Lung (tissue), 12 donors: ENCODE results near the gene PSD2. TPM values are rescaled to one million over a fixed set of nuclear protein-coding genes. Genes with fewer than 3 reads are reported as not detected.

Source experiments
- ATAC-seq: fragments of 200-7000 bp; cut with Tn5 transposase; one replicate; pipeline ENCODE4 v1.9.1; 2020; ENCODE audit warnings: moderate number of reproducible peaks; ENCODE audit not compliant: insufficient read depth, low FRiP score
- DNase-seq, 3 donors: peaks; one replicate each; pipeline ENCODE4 v3.0.0-alpha.2; 2013 to 2017
- H3K27ac ChIP-seq, 2 donors: one replicate each; pipeline ENCODE4 v1.5.1; 2013; ENCODE audit warnings: mild to moderate bottlenecking in 2 of 2, moderate library complexity in 2 of 2, control low read depth in 1 of 2, inconsistent platforms in 1 of 2, low read depth in 1 of 2, low read length in 1 of 2
- H3K27me3 ChIP-seq, 3 donors: one replicate each; pipeline ENCODE4 v1.5.1; 2013; ENCODE audit warnings: low read length in 2 of 3; ENCODE audit not compliant: control insufficient read depth in 3 of 3, insufficient read depth in 3 of 3
- H3K36me3 ChIP-seq, 4 donors: one replicate each; pipeline ENCODE4 v1.5.1; 2013; ENCODE audit warnings: low read length in 4 of 4, mild to moderate bottlenecking in 1 of 4, moderate library complexity in 1 of 4; ENCODE audit not compliant: control insufficient read depth in 4 of 4, insufficient read depth in 4 of 4
- H3K4me1 ChIP-seq, 5 donors: one replicate each; pipeline ENCODE4 v1.5.1; 2013; ENCODE audit warnings: low read length in 5 of 5, mild to moderate bottlenecking in 2 of 5, moderate library complexity in 1 of 5; ENCODE audit not compliant: control insufficient read depth in 5 of 5, insufficient read depth in 5 of 5
- H3K4me3 ChIP-seq: one replicate; pipeline ENCODE4 v1.5.1; 2013; ENCODE audit warnings: mild to moderate bottlenecking, control low read depth, moderate library complexity
- H3K9ac ChIP-seq, 2 donors: one replicate each; pipeline ENCODE4 v1.5.1; 2013; ENCODE audit warnings: low read length in 2 of 2, control low read depth in 1 of 2; ENCODE audit not compliant: insufficient read depth in 1 of 2
- H3K9me3 ChIP-seq, 4 donors: one replicate each; pipeline ENCODE4 v1.5.1; 2013; ENCODE audit warnings: low read length in 3 of 4, mild to moderate bottlenecking in 1 of 4, moderate library complexity in 1 of 4; ENCODE audit not compliant: control insufficient read depth in 4 of 4, insufficient read depth in 3 of 4
- CTCF ChIP-seq: IDR thresholded peaks from 2 replicates; pipeline ENCODE4 v1.5.1; 2012; ENCODE audit warnings: mild to moderate bottlenecking; ENCODE audit errors: control extremely low read depth, extremely low read depth
- WGBS, 2 donors: extraction: QIAGEN DNeasy Blood & Tissue Kit; methylation state at CpG; one replicate each; pipeline ENCODE4 v1.1.7; 2013; 5-methylcytosine and 5-hydroxymethylcytosine counted together
- polyA plus RNA-seq, 2 donors: library from polyadenylated mRNA; stranded (reverse); fragments of 200-250 nt; gene quantifications; one replicate each; pipeline ENCODE4 v1.2.1, GENCODE V29; 2013
- total RNA-seq, 2 donors: library from RNA; depleted of rRNA in 1 of 2; stranded (reverse); fragments of >200 nt in 1 of 2; gene quantifications; one replicate each; pipeline ENCODE4 v1.2.1, GENCODE V29; 2014 to 2021
- donor health status: control.
- donor health status: control.
- donor health status: Bipolar disorder and iron deficiency.
- donor health status: healthy.
- donor health status: DM: yes; HTN: yes; CAD: no.

PSD2 gene
- total and polyA plus RNA-seq, 4 donors, result 0.01 to 0.20 (median 0.05) TPM

DNA sequence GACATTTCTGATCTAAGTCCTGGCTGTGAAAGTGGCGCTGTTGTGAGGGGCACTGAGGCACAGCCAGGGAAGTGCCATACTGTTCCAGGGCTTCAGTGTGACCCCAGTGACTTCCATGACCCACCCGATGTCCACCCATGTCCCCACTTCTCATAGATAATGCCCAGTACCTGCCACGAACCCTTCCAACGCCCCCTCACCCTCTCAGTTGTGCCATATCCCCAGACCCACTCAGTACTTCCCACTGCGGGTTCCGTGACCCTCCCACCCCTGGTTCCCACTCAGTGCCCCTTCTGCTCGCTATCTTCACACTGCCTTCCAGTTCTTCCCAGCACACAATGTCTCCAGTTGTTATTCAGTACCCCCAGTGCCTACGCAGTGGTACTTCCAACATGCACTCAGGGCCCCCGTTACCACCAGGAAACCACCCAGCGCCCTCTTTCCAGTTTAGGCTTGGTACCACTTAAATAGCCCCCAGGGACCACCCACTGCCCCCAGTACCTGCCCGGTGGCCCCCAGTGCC lies 30.7 kb upstream of the PSD2 start:
- no peak for DNase-seq
- Histone ChIP-seq H3K27ac (no peak overlapping the region), H3K27me3 (peaks cover 0 to 23% (median 22%) of the 10 kb centered on the region in 3 donors), H3K9ac (no peak overlapping the region), H3K4me1 (peaks cover 0 to 9% (median 0%) of the 10 kb centered on the region in 5 donors), H3K36me3 (no peaks in the 10 kb centered on the region), H3K4me3 (no peak overlapping the region), H3K9me3 (no peaks in the 10 kb centered on the region)
- no peak for ATAC-seq
- no peak for TF ChIP-seq CTCF
- 47 to 48% methylated on average over 11 of the region's 11 CpGs for WGBS, 2 donors

GRCh38 chr5:139765409-139766217 lies 30.0 kb upstream of the PSD2 start:
- WGBS, 2 donors, result 8 to 9% methylated on average over 42 to 46 of the region's 46 CpGs
- H3K9ac ChIP-seq, result peak overlapping the region in 1 of 2 donors; percentile 19
- H3K27me3 ChIP-seq, result peaks cover 0 to 23% (median 22%) of the 10 kb centered on the region in 3 donors
- no peak overlapping the region for H3K27ac ChIP-seq
- H3K4me3 ChIP-seq, result peak overlapping the region; percentile 19
- H3K36me3 ChIP-seq, result no peaks in the 10 kb centered on the region
- ATAC-seq (peak; percentile 88), DNase-seq (peak; percentile 79 to 84 (median 83))
- peak; percentile 78 for TF ChIP-seq CTCF
- no peaks in the 10 kb centered on the region for H3K9me3 ChIP-seq
- H3K4me1 ChIP-seq, result peaks cover 0 to 9% (median 0%) of the 10 kb centered on the region in 5 donors

DNA sequence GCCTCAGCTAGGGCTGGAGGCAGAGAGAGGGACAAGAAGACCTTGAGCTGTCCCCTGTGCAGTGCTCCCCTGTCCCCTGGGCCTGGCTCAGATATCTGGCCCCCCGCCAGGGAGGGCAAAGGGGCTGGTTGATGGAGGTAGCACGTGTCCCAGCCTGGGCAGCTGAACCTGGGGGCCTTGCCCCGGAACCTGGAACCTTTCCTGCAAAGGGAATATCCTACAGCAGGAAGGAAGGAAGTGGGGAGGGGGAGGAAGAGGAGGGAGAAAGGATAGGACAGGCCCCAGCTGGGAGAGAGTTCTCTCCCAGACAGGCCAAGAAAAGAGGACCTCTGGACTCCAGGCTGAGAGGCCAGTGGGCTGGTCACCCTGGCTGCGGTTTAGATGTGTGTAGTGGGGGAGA lies 27.6 kb upstream of the PSD2 start:
- DNase-seq, result peak in 1 of 3 donors; percentile 27
- H3K36me3 ChIP-seq, result no peaks in the 10 kb centered on the region
- H3K27ac ChIP-seq, result peak overlapping the region in 1 of 2 donors; percentile 6
- no peaks in the 10 kb centered on the region for H3K9me3 ChIP-seq
- no peak for ATAC-seq
- H3K4me1 ChIP-seq, result peaks cover 0 to 9% (median 0%) of the 10 kb centered on the region in 5 donors
- H3K4me3 ChIP-seq, result no peak overlapping the region
- peaks cover 0 to 20% (median 19%) of the 10 kb centered on the region in 3 donors for H3K27me3 ChIP-seq
- no peak overlapping the region for H3K9ac ChIP-seq
- WGBS, 2 donors, result 53 to 86% methylated on average over 4 of the region's 4 CpGs
- TF ChIP-seq CTCF, result no peak
